H1 (cell line): Measurements from ENCODE around the gene MACROD2. TPM values are rescaled to one million over a fixed set of nuclear protein-coding genes. Genes with fewer than 3 reads are reported as not detected.

Experiments
- CTCF ChIA-PET: fragments of 300-600 bp; sonication (Branson Sonifier 250); formaldehyde crosslinking; loops from one replicate; lab custom pipeline; 2021; ENCODE audit not compliant: partially characterized antibody; lab: Charles Lee
- POLR2A ChIA-PET: fragments of 300-600 bp; sonication (Branson Sonifier 250); formaldehyde crosslinking; loops from one replicate; lab custom pipeline; 2021; ENCODE audit warnings: inconsistent platforms; ENCODE audit not compliant: partially characterized antibody; lab: Charles Lee
- DNase-seq, 2 experiments: peaks; one replicate each; pipeline versions ENCODE4 v3.0.0 to v3.0.0-alpha.2; 2010 to 2022; ENCODE audit warnings: low spot score in 2 of 2, low read depth in 1 of 2, mixed read lengths in 1 of 2
- FAIRE-seq: peaks from 2 replicates; lab custom pipeline; 2011; peaks lifted over from hg19 to GRCh38; lab: Jason Lieb, UNC
- H2AFZ ChIP-seq: 2 replicates; pipeline ENCODE4 v1.8.1; 2012; ENCODE audit warnings: low read length, inconsistent platforms
- H2AK5ac ChIP-seq: 2 replicates; pipeline ENCODE4 v1.6.1; 2013; ENCODE audit warnings: low read depth, low read length
- H2BK120ac ChIP-seq: replicated peaks from 2 replicates; pipeline ENCODE3; 2013; ENCODE audit warnings: low read depth, low read length, inconsistent platforms
- H2BK12ac ChIP-seq: 2 replicates; pipeline ENCODE4 v1.6.1; 2013; ENCODE audit warnings: low read depth, low read length
- H2BK15ac ChIP-seq: 2 replicates; pipeline ENCODE4 v1.6.1; 2013; ENCODE audit warnings: low read length
- H2BK20ac ChIP-seq: 2 replicates; pipeline ENCODE4 v1.6.1; 2013; ENCODE audit warnings: low read length
- H2BK5ac ChIP-seq: 2 replicates; pipeline ENCODE4 v1.6.1; 2013; ENCODE audit warnings: low read depth, low read length
- H3K14ac ChIP-seq: 2 replicates; pipeline ENCODE4 v1.6.1; 2013; ENCODE audit warnings: inconsistent platforms; ENCODE audit not compliant: insufficient read length
- H3K18ac ChIP-seq: 2 replicates; pipeline ENCODE4 v1.6.1; 2013; ENCODE audit warnings: low read length; ENCODE audit errors: extremely low read depth
- H3K23ac ChIP-seq: 2 replicates; pipeline ENCODE4 v1.6.1; 2013; ENCODE audit warnings: inconsistent platforms; ENCODE audit not compliant: insufficient read length
- H3K23me2 ChIP-seq: 2 replicates; pipeline ENCODE4 v1.6.1; 2013; ENCODE audit warnings: low read depth, low read length
- H3K27ac ChIP-seq: 2 replicates; pipeline ENCODE4 v1.6.1; 2011; ENCODE audit warnings: low read depth, low read length, inconsistent platforms
- H3K27me3 ChIP-seq, 4 experiments: replicated peaks in 1 of 4; 1 replicate in 1 of 4; 2 replicates in 3 of 4; pipeline versions ENCODE4 v1.6.1 to v1.8.1; 2011 to 2013; ENCODE audit warnings: low read length in 3 of 4, mild to moderate bottlenecking in 3 of 4, inconsistent platforms in 2 of 4, mixed read lengths in 2 of 4, moderate library complexity in 1 of 4; ENCODE audit not compliant: control insufficient read depth in 3 of 4, insufficient read depth in 3 of 4; ENCODE audit errors: extremely low read depth in 1 of 4
- H3K36me3 ChIP-seq, 4 experiments: 2 replicates each; pipeline versions ENCODE4 v1.6.1 to v1.8.1; 2011 to 2013; ENCODE audit warnings: mild to moderate bottlenecking in 4 of 4, low read length in 3 of 4, moderate library complexity in 2 of 4, control low read depth in 1 of 4, inconsistent platforms in 1 of 4; ENCODE audit not compliant: insufficient read depth in 4 of 4, control insufficient read depth in 2 of 4
- H3K4ac ChIP-seq: replicated peaks from 2 replicates; pipeline ENCODE3; 2013; ENCODE audit warnings: low read length, low read depth, mixed read lengths, inconsistent platforms; ENCODE audit not compliant: insufficient read length
- H3K4me1 ChIP-seq, 4 experiments: replicated peaks in 1 of 4; 1 replicate in 1 of 4; 2 replicates in 3 of 4; pipeline versions ENCODE4 v1.6.1 to v1.8.1; 2011 to 2013; ENCODE audit warnings: low read length in 3 of 4, inconsistent platforms in 2 of 4, mixed read lengths in 1 of 4; ENCODE audit not compliant: insufficient read depth in 4 of 4, control insufficient read depth in 3 of 4
- H3K4me2 ChIP-seq, 2 experiments: 2 replicates each; pipeline versions ENCODE4 v1.6.1 to v1.8.1; 2011 to 2013; ENCODE audit warnings: low read depth in 2 of 2, low read length in 2 of 2, control low read depth in 1 of 2, inconsistent platforms in 1 of 2, mild to moderate bottlenecking in 1 of 2; ENCODE audit not compliant: insufficient read depth in 1 of 2
- H3K4me3 ChIP-seq, 4 experiments: fragments of 200-600, 300-600 bp in 1 of 4; sonication (generic), shearing (Covaris generic), sonication (Bioruptor Twin) in 1 of 4; 2 replicates each; pipeline versions ENCODE4 v1.5.1 to v1.8.1; 2011 to 2016; ENCODE audit warnings: low read length in 4 of 4, low read depth in 3 of 4, control low read depth in 2 of 4, inconsistent platforms in 2 of 4, mild to moderate bottlenecking in 2 of 4, mixed read lengths in 1 of 4, moderate library complexity in 1 of 4; ENCODE audit not compliant: insufficient read depth in 2 of 4; ENCODE audit errors: extremely low read depth in 1 of 4
- H3K56ac ChIP-seq: replicated peaks from 2 replicates; pipeline ENCODE3; 2013; ENCODE audit warnings: low read depth, mild to moderate bottlenecking, mixed read lengths, low read length, inconsistent platforms; ENCODE audit not compliant: insufficient read length
- H3K79me1 ChIP-seq: 2 replicates; pipeline ENCODE4 v1.6.1; 2013; ENCODE audit warnings: low read depth, low read length, control low read depth
- H3K79me2 ChIP-seq, 2 experiments: 2 replicates each; pipeline versions ENCODE4 v1.6.1 to v1.8.1; 2012 to 2013; ENCODE audit warnings: low read length in 2 of 2, mild to moderate bottlenecking in 2 of 2, inconsistent platforms in 1 of 2; ENCODE audit not compliant: insufficient read depth in 2 of 2, control insufficient read depth in 1 of 2
- H3K9ac ChIP-seq, 4 experiments: replicated peaks in 1 of 4; 1 replicate in 1 of 4; 2 replicates in 3 of 4; pipeline versions ENCODE4 v1.6.1 to v1.8.1; 2011 to 2013; ENCODE audit warnings: low read depth in 3 of 4, low read length in 3 of 4, control low read depth in 2 of 4, mild to moderate bottlenecking in 2 of 4, moderate library complexity in 2 of 4, inconsistent platforms in 1 of 4; ENCODE audit errors: extremely low read depth in 1 of 4
- H3K9me3 ChIP-seq, 2 experiments: 2 replicates each; pipeline versions ENCODE4 v1.6.1 to v1.8.1; 2012 to 2013; ENCODE audit warnings: mild to moderate bottlenecking in 2 of 2, moderate library complexity in 2 of 2, control low read depth in 1 of 2, inconsistent platforms in 1 of 2, low read depth in 1 of 2, low read length in 1 of 2, mixed read lengths in 1 of 2; ENCODE audit not compliant: insufficient read depth in 2 of 2
- H4K20me1 ChIP-seq, 2 experiments: replicated peaks in 1 of 2; 2 replicates each; pipeline versions ENCODE3 to v1.8.1; 2011 to 2013; ENCODE audit warnings: inconsistent platforms in 2 of 2, low read length in 2 of 2, mild to moderate bottlenecking in 1 of 2; ENCODE audit not compliant: insufficient read depth in 2 of 2, control insufficient read depth in 1 of 2
- H4K5ac ChIP-seq: 2 replicates; pipeline ENCODE4 v1.6.1; 2013; ENCODE audit warnings: low read length, low read depth, mixed read lengths, inconsistent platforms; ENCODE audit not compliant: insufficient read length
- H4K8ac ChIP-seq: 2 replicates; pipeline ENCODE4 v1.8.0; 2013; ENCODE audit warnings: mild to moderate bottlenecking, moderate library complexity, low read length, inconsistent platforms; ENCODE audit not compliant: insufficient read depth; ENCODE audit errors: extremely low read depth
- H4K91ac ChIP-seq: replicated peaks from 2 replicates; pipeline ENCODE3; 2013; ENCODE audit warnings: low read length, mixed read lengths, inconsistent platforms; ENCODE audit not compliant: insufficient read length
- PHF8 ChIP-seq: fragments of 200-600 bp; sonication (generic); conservative IDR thresholded peaks from 2 replicates; pipeline ENCODE4 v1.7.1; 2012; ENCODE audit warnings: low read depth, mild to moderate bottlenecking, inconsistent platforms, low read length, moderate library complexity
- ZNF274 ChIP-seq: IDR thresholded peaks from 2 replicates; pipeline ENCODE4 v1.7.0; 2012; ENCODE audit warnings: low read length, borderline replicate concordance; ENCODE audit errors: extremely low read depth
- WGBS, 2 experiments: shearing (Covaris generic) in 1 of 2; methylation state at CpG; one replicate each; pipeline versions ENCODE4 v1.1.6 to v1.1.7; 2013 to 2015; ENCODE audit warnings: low lambda C conversion rate in 2 of 2, mixed read lengths in 2 of 2, inconsistent platforms in 1 of 2, low coverage in 1 of 2, missing lambda C conversion rate in 1 of 2; ENCODE audit not compliant: insufficient replicate concordance in 2 of 2, insufficient coverage in 1 of 2, insufficient read length in 1 of 2; ENCODE audit errors: extremely low coverage in 1 of 2, missing lambda C conversion rate in 1 of 2; 5-methylcytosine and 5-hydroxymethylcytosine counted together
- polyA plus RNA-seq, 7 experiments: library from polyadenylated mRNA; depleted of rRNA in 3 of 7; stranded (reverse) in 5 of 7; unstranded in 2 of 7; fragments of >200 nt in 5 of 7; fragments of 200-250 nt in 2 of 7; gene quantifications; 1 replicate in 5 of 7; 2 replicates in 1 of 7; 4 replicates in 1 of 7; pipeline versions ENCODE4 v1.2.1 to v1.2.3, GENCODE V29; 2011 to 2013; ENCODE audit warnings: missing spikeins in 2 of 7, mixed read lengths in 2 of 7
- total RNA-seq: library from RNA; stranded (reverse); fragmentation: NEBNext Ultra II Directional; extraction: Animal tissue kit (Norgen Biotek cat#: 25700); gene quantifications from 2 replicates; pipeline ENCODE4 v1.2.1, GENCODE V29; 2021

The MACROD2 gene
- total and polyA plus RNA-seq, 2 of the 8 experiments (the other 6 are each of a cell fraction or from before 2014, with no cell fraction given), result 0.70 to 3.9 TPM

DNA sequence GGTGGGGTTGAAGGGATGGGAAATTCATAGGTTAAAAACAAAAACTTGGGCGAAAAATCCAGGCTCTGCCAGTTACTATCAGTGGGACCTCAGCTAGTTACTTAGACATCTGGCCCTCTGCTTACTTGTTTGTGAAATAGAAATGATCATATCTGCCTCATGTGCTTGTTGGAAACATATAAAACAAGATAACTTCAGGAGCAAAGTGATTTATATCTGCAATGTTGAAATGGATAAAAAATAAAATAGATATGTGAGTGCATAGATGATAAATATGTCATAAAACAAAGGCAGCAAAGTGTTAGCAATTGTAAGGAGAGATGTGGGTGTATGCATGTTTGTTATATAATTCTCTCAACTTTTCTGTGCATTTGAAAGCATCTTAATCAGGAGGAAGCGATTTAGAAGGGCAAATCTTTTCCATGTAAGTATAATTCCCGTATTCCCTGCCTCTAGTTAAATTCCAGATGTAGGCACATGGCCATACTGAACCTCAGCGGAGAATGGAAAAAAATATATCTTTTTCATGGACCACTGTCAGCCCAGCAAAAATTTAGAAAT lies 921.1 kb downstream of the MACROD2 start:
- H3K9me3 ChIP-seq, result no peaks in the 10 kb centered on the region
- no peak overlapping the region for H3K4me2 ChIP-seq
- peaks cover 1% of the 10 kb centered on the region; the same call in 1 of the 2 replicates for H3K23me2 ChIP-seq
- no peak overlapping the region for H3K18ac ChIP-seq
- no peaks in the 10 kb centered on the region for H3K27me3 ChIP-seq
- H3K79me1 ChIP-seq, result no peaks in the 10 kb centered on the region; the same call in 1 of the 2 replicates
- ChIA-PET POLR2A (no interaction called here), CTCF (interaction anchor here (1.1 to 1.3 kb wide), 3 partner anchors 11 to 32 kb away, joined by 3 to 6 read pairs (median 3); no protein-coding TSS in a partner anchor)
- H3K14ac ChIP-seq, result no peak overlapping the region
- no peak overlapping the region for H2BK20ac ChIP-seq
- peaks cover 0 to 6% (median 0%) of the 10 kb centered on the region in 4 experiments; a peak in 4 of 7 replicates for H3K4me1 ChIP-seq
- H3K9ac ChIP-seq, result no peak overlapping the region
- no peak overlapping the region for H4K8ac ChIP-seq
- H4K5ac ChIP-seq, result no peak overlapping the region
- no peaks in the 10 kb centered on the region for H3K36me3 ChIP-seq
- no peak overlapping the region for H2AFZ ChIP-seq
- H3K4ac ChIP-seq, result no peak overlapping the region
- H2AK5ac ChIP-seq, result no peak overlapping the region
- no peak overlapping the region for H2BK12ac ChIP-seq
- no peak overlapping the region for H3K27ac ChIP-seq
- H2BK15ac ChIP-seq, result no peak overlapping the region
- no peaks in the 10 kb centered on the region for H3K79me2 ChIP-seq
- no peak overlapping the region for H3K56ac ChIP-seq
- WGBS, 2 experiments, result 98% methylated on average over 4 of the region's 4 CpGs; no CpG with 5 or more reads in 1 of the 2 experiments
- DNase-seq, result no peak
- no peak for FAIRE-seq
- H2BK120ac ChIP-seq, result no peak overlapping the region
- H2BK5ac ChIP-seq, result no peak overlapping the region
- no peaks in the 10 kb centered on the region for H4K20me1 ChIP-seq
- no peak overlapping the region for H3K4me3 ChIP-seq
- H4K91ac ChIP-seq, result no peak overlapping the region
- H3K23ac ChIP-seq, result no peak overlapping the region
- TF ChIP-seq ZNF274 (no peak), PHF8 (no peak)
